ENCODE results near the gene TMEM116.

DNA sequence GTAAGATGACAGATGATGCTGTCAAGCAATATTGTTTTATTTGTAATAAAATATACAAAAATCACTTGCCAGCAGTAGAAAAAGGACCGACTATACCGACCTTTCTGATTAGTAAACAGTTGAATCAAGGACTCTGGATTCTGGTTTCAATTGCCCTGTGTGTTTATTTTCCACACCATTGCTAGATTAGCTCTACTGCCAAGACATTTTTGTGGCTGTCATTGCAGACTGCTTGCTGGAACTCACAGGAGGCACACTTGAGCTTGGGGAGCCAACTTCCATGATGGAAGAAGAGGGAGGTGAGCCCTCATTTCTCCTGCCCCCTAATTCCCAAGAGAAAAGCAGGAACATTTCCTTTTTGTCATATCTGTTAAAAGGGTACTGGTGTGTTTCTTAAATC lies 119.7 kb downstream of the TMEM116 start:
- TF ChIP-seq POLR2AphosphoS5 (IDR thresholded peaks at IDR 0.05) (no peak), POLR2A (IDR thresholded peaks at IDR 0.05) (no peak), EP300 (IDR thresholded peaks at IDR 0.05; ENCODE audit: low read depth) (no peak)
- TF ChIP-seq, protein P1, sequence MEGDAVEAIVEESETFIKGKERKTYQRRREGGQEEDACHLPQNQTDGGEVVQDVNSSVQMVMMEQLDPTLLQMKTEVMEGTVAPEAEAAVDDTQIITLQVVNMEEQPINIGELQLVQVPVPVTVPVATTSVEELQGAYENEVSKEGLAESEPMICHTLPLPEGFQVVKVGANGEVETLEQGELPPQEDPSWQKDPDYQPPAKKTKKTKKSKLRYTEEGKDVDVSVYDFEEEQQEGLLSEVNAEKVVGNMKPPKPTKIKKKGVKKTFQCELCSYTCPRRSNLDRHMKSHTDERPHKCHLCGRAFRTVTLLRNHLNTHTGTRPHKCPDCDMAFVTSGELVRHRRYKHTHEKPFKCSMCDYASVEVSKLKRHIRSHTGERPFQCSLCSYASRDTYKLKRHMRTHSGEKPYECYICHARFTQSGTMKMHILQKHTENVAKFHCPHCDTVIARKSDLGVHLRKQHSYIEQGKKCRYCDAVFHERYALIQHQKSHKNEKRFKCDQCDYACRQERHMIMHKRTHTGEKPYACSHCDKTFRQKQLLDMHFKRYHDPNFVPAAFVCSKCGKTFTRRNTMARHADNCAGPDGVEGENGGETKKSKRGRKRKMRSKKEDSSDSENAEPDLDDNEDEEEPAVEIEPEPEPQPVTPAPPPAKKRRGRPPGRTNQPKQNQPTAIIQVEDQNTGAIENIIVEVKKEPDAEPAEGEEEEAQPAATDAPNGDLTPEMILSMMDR (IDR thresholded peaks at IDR 0.05): no peak

All from transverse colon (tissue), 4 donors.